GM18499 (cell line): ENCODE results near the gene TRMT61A.

Experiments
- ATAC-seq: cut with Tn5 transposase; IDR thresholded peaks from one replicate; pipeline ENCODE4 v1.9.1; 2021; ENCODE audit warnings: moderate number of reproducible peaks; ENCODE audit not compliant: insufficient read depth, unreplicated experiment

The TRMT61A gene

GRCh38 chr14:103545915-103546651 lies 17.1 kb downstream of the TRMT61A start:
- no peak for ATAC-seq

- no peak for ATAC-seq
Observed at GRCh38 chr14:103546652-103547454, 17.9 kb downstream of the TRMT61A start.

GRCh38 chr14:103547455-103547940 lies 18.5 kb downstream of the TRMT61A start:
- no peak for ATAC-seq

GRCh38 chr14:103547941-103548462 lies 19.0 kb downstream of the TRMT61A start:
- no peak for ATAC-seq

GRCh38 chr14:103548463-103549351 lies 19.7 kb downstream of the TRMT61A start:
- ATAC-seq = no peak

- ATAC-seq = no peak
Observed at GRCh38 chr14:103549361-103550311, 20.6 kb downstream of the TRMT61A start.

GRCh38 chr14:103550451-103551337 lies 21.7 kb downstream of the TRMT61A start:
- ATAC-seq = no peak

GRCh38 chr14:103551338-103551762 lies 22.4 kb downstream of the TRMT61A start:
- ATAC-seq = no peak

GRCh38 chr14:103552011-103552845 lies 23.2 kb downstream of the TRMT61A start:
- no peak for ATAC-seq

- ATAC-seq = no peak
Observed at GRCh38 chr14:103552846-103553210, 23.8 kb downstream of the TRMT61A start.

- no peak for ATAC-seq
Observed at GRCh38 chr14:103555559-103556337, 26.8 kb downstream of the TRMT61A start.

GRCh38 chr14:103556946-103557758 lies 28.2 kb downstream of the TRMT61A start:
- no peak for ATAC-seq

GRCh38 chr14:103558071-103558882 lies 29.3 kb downstream of the TRMT61A start:
- no peak for ATAC-seq

GRCh38 chr14:103559766-103560165 lies 30.8 kb downstream of the TRMT61A start:
- no peak for ATAC-seq

GRCh38 chr14:103560691-103561090 lies 31.7 kb downstream of the TRMT61A start:
- ATAC-seq = no peak
